Breast epithelium (tissue), 4 donors: ENCODE measurements around the gene SPECC1L. TPM values are rescaled to one million over a fixed set of nuclear protein-coding genes. Genes with fewer than 3 reads are reported as not detected.

Experiments
- DNase-seq, 2 donors: peaks; one replicate each; pipeline ENCODE4 v3.0.0-alpha.2; 2019; ENCODE audit warnings: low spot score in 2 of 2
- H3K27ac ChIP-seq, 2 donors: fragments of 200-600 bp; sonication (generic) in 1 of 2; one replicate each; pipeline ENCODE4 v1.5.1; 2016 to 2019; ENCODE audit warnings: mild to moderate bottlenecking in 1 of 2
- H3K27me3 ChIP-seq, 2 donors: fragments of 200-600 bp; sonication (generic) in 1 of 2; one replicate each; pipeline versions ENCODE4 v1.5.1 to v1.6.0; 2017 to 2019; ENCODE audit warnings: control low read depth in 1 of 2, mild to moderate bottlenecking in 1 of 2
- H3K36me3 ChIP-seq: fragments of 200-600 bp; one replicate; pipeline ENCODE4 v1.5.1; 2019
- H3K4me1 ChIP-seq, 2 donors: fragments of 200-600 bp; sonication (generic); one replicate each; pipeline ENCODE4 v1.5.1; 2016 to 2019; ENCODE audit warnings: control low read depth in 1 of 2
- H3K4me3 ChIP-seq, 3 donors: fragments of 200-600 bp; sonication (generic); 1 replicate in 2 of 3; 2 replicates in 1 of 3; pipeline ENCODE4 v1.5.1; 2016 to 2019; ENCODE audit warnings: mild to moderate bottlenecking in 3 of 3, moderate library complexity in 2 of 3
- H3K9me3 ChIP-seq, 2 donors: fragments of 200-600 bp; sonication (generic) in 1 of 2; one replicate each; pipeline ENCODE4 v1.5.1; 2016 to 2019; ENCODE audit warnings: control low read depth in 1 of 2
- POLR2A ChIP-seq: fragments of 450-650 bp; IDR thresholded peaks from one replicate; pipeline ENCODE4 v1.6.1; 2016; ENCODE audit warnings: antibody characterized with exemption, mild to moderate bottlenecking, moderate library complexity
- POLR2AphosphoS5 ChIP-seq, 3 donors: sonication (generic); formaldehyde crosslinking; IDR thresholded peaks; one replicate each; pipeline ENCODE4 v1.6.1; 2017; ENCODE audit warnings: antibody characterized with exemption in 3 of 3
- intact Hi-C: fragments of 100-400 bp; cut with DNase I; formaldehyde crosslinking; loops from one replicate; pipeline ENCODE4 v1.15.1; 2023; ENCODE audit warnings: low total_unique reads
- total RNA-seq, 3 donors: library from RNA; depleted of rRNA; stranded (reverse); fragments of >200 nt; gene quantifications; one replicate each; pipeline ENCODE4 v1.1.0, GENCODE V29; 2016
- TF ChIP-seq, protein P1 (sequence below), 3 donors: fragments of 450-650 bp; IDR thresholded peaks; one replicate each; pipeline ENCODE4 v1.5.1; 2016 to 2017; ENCODE audit warnings: antibody characterized with exemption in 3 of 3, mild to moderate bottlenecking in 3 of 3, moderate library complexity in 3 of 3

SPECC1L gene
- total RNA-seq, 3 donors from 2014 or later: 33.4 to 61.0 (median 53.7) TPM

DNA sequence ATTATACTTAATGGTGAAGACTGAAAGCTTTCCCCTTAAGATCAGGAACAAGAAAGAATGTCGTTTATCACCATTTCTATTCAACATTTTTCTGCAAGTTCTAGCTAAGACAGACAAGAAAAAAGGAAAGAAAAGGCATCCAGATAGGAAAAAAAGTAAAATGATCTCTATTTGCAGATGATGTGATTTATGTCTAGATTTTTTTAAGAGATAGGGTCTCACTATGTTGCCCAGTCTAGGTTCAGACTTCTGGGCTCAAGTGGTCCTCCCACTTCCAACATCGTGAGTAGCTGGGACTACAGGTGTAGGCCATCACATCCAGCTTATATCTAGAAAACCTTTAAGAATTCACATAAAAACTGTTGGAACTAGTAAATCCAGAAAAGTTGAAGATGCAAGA is 105.4 kb downstream of the SPECC1L start:
- H3K4me3 ChIP-seq: no peak overlapping the region
- intact Hi-C loops: no loop called here
- no peaks in the 10 kb centered on the region for H3K27me3 ChIP-seq
- H3K27ac ChIP-seq: no peak overlapping the region
- no peak for DNase-seq
- no peaks in the 10 kb centered on the region for H3K4me1 ChIP-seq
- no peaks in the 10 kb centered on the region for H3K9me3 ChIP-seq
- TF ChIP-seq POLR2A: no peak
- no peak for TF ChIP-seq POLR2AphosphoS5 (IDR thresholded peaks at IDR 0.05)
- TF ChIP-seq, protein P1, sequence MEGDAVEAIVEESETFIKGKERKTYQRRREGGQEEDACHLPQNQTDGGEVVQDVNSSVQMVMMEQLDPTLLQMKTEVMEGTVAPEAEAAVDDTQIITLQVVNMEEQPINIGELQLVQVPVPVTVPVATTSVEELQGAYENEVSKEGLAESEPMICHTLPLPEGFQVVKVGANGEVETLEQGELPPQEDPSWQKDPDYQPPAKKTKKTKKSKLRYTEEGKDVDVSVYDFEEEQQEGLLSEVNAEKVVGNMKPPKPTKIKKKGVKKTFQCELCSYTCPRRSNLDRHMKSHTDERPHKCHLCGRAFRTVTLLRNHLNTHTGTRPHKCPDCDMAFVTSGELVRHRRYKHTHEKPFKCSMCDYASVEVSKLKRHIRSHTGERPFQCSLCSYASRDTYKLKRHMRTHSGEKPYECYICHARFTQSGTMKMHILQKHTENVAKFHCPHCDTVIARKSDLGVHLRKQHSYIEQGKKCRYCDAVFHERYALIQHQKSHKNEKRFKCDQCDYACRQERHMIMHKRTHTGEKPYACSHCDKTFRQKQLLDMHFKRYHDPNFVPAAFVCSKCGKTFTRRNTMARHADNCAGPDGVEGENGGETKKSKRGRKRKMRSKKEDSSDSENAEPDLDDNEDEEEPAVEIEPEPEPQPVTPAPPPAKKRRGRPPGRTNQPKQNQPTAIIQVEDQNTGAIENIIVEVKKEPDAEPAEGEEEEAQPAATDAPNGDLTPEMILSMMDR (IDR thresholded peaks at IDR 0.05): no peak
- H3K36me3 ChIP-seq: no peaks in the 10 kb centered on the region

DNA sequence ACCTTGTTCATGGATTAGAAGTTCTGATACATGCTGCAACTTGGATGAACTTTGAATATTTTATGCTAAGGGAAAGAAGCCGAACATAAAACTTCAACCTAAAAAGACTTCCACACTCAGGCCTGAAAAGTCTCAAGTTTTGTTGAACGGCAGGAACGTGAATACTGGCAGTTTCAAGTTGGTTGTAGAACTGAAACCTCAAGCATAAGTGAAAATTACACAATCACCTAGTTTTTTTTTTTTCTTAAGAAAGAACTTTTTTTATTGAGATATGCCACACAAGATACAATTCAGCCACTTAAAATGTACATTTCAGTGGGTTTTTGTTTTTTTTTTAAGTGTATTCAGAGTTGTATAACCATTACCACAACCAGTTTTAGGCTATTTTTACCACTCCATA is 106.0 kb downstream of the SPECC1L start:
- TF ChIP-seq, protein P1 (IDR thresholded peaks at IDR 0.05): no peak
- no peak for TF ChIP-seq POLR2A
- no peak for TF ChIP-seq POLR2AphosphoS5 (IDR thresholded peaks at IDR 0.05)
- H3K27ac ChIP-seq: no peak overlapping the region
- H3K4me3 ChIP-seq: no peak overlapping the region
- H3K4me1 ChIP-seq: no peaks in the 10 kb centered on the region
- no peaks in the 10 kb centered on the region for H3K27me3 ChIP-seq
- DNase-seq: no peak
- H3K9me3 ChIP-seq: no peaks in the 10 kb centered on the region
- intact Hi-C loops: no loop called here
- H3K36me3 ChIP-seq: no peaks in the 10 kb centered on the region

DNA sequence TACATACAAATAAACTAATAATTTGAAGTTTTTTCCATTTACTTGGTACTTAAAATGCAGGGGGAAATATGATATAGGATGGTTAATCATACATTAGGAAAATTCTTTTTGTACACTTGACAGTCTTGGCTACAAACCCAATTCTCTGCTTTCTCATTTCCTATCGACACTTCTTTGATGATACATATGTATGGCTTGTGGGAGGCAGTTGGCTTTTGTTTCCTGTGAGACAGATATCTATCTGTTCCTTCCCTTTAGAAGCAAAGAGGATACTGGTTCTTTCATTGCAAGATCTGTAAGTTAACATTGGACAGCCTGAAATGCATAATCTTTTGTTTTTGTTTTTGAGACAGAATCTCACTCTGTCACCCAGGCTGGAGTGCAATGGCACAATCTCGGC is 108.9 kb downstream of the SPECC1L start:
- Histone ChIP-seq H3K27ac (no peak overlapping the region), H3K4me1 (no peaks in the 10 kb centered on the region), H3K27me3 (no peaks in the 10 kb centered on the region), H3K9me3 (no peaks in the 10 kb centered on the region), H3K36me3 (no peaks in the 10 kb centered on the region), H3K4me3 (no peak overlapping the region)
- DNase-seq: no peak
- TF ChIP-seq POLR2AphosphoS5 (IDR thresholded peaks at IDR 0.05): no peak
- TF ChIP-seq POLR2A: no peak
- TF ChIP-seq, protein P1 (IDR thresholded peaks at IDR 0.05): no peak
- intact Hi-C loops: no loop called here

DNA sequence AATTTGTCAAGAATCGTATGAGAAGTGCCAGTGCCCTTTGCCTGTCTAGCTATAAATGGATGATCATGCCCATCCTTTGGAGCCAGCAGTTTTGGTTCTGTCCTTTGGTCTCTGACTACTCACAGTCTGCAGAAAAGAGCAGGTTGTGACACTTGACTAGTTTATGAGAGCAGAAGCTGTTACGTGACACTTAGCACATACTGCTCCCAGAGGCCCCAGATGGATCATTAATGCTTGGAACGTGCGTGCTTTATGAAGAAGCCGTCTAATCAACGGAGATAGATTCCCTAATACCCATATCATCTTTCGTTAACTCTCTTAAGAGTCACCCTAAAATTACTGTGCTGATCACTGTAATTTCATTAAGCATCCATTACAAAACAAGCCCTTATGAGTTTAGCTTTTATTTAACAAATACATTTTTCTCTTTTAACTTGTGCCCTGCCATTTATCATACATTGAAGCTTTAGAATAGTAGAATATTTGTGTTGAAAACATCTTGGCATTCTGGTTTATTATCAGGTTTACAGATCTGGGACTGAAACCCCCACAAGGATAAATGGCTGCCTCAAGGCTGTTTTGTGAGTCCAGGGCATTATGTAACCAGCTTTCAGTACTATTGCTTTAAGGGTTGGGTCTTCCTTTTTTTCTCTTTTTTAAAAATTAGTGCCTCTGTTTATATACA is 109.7 kb downstream of the SPECC1L start:
- no peaks in the 10 kb centered on the region for H3K36me3 ChIP-seq
- no peak for TF ChIP-seq POLR2A
- no peak for TF ChIP-seq POLR2AphosphoS5 (IDR thresholded peaks at IDR 0.05)
- TF ChIP-seq, protein P1 (IDR thresholded peaks at IDR 0.05): no peak
- intact Hi-C loops: no loop called here
- no peaks in the 10 kb centered on the region for H3K4me1 ChIP-seq
- DNase-seq: no peak
- no peaks in the 10 kb centered on the region for H3K27me3 ChIP-seq
- H3K27ac ChIP-seq: no peak overlapping the region
- H3K4me3 ChIP-seq: no peak overlapping the region
- no peaks in the 10 kb centered on the region for H3K9me3 ChIP-seq

DNA sequence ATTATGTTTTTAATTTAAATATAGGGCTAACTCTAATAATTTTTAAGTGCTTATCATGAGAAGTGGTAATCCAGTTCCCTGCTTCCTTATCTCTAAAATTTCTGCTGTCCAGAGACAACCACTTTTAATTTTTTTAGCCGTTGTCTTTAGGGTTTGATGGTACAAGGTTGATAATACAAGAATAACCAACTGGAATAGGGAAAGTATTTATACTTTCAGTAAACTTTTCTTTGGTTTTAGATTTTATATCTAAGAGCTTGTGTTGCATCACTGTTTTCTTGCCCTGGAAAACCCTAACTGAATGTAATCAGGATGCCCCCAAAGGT is 110.2 kb downstream of the SPECC1L start:
- no peaks in the 10 kb centered on the region for H3K9me3 ChIP-seq
- no peak overlapping the region for H3K4me3 ChIP-seq
- no peaks in the 10 kb centered on the region for H3K27me3 ChIP-seq
- no peak overlapping the region for H3K27ac ChIP-seq
- TF ChIP-seq, protein P1 (IDR thresholded peaks at IDR 0.05): no peak
- TF ChIP-seq POLR2AphosphoS5 (IDR thresholded peaks at IDR 0.05) (no peak), POLR2A (no peak)
- intact Hi-C loops: no loop called here
- no peaks in the 10 kb centered on the region for H3K36me3 ChIP-seq
- no peaks in the 10 kb centered on the region for H3K4me1 ChIP-seq
- no peak for DNase-seq
